HG03469 (cell line): ENCODE measurements around the gene CCHCR1.

ENCODE experiments used
- ATAC-seq: cut with Tn5 transposase; IDR thresholded peaks from one replicate; pipeline ENCODE4 v1.9.1; 2021; ENCODE audit warnings: mild to moderate bottlenecking, moderate library complexity, moderate number of reproducible peaks; ENCODE audit not compliant: unreplicated experiment

The CCHCR1 gene

DNA sequence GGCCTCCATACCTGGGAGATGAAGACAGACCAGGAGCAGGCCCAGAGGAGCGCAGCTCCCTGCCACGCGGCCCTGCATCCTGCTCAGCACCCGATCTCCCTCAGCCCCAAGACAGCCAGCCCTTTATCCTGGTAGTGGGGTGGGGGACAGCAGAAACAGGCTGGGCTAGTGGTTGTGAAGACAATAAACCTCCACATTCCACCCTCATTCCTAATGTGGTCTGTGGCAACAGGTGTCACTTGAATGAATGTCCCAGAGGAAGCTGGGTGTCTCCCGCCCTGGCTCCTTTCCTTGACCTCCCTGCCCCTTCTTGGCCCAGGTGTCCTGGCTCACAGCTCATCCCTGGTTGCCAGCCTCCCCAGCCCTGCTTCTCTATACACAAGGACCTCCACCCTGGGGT lies 45.1 kb downstream of the CCHCR1 start, which contains the start of gene C6orf15:
C6orf15 (minus strand) TSS at position 98 of the 400 bp plus-strand sequence; CDS start at position 78, 20 bp downstream.
- no peak for ATAC-seq

DNA sequence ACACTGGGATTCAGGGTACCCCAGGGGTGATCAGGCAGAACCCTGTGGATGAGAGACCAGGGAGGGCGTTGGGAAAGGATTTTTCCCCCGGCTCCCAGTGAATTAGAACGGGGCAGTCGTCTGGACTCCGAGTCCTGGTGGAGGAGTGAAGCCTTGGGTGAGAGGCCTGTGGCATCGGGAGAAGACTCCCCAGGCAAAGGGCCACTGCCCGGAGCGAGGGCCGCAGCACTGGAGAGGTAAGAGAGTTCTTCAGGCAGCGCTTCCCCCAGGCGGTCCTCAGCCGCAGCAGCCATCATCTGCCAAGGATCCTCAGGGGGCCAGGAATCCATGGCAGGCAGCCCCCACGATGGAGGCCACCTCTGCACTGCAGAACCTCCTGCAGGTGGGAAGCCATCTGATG lies 45.9 kb downstream of the CCHCR1 start:
- no peak for ATAC-seq

DNA sequence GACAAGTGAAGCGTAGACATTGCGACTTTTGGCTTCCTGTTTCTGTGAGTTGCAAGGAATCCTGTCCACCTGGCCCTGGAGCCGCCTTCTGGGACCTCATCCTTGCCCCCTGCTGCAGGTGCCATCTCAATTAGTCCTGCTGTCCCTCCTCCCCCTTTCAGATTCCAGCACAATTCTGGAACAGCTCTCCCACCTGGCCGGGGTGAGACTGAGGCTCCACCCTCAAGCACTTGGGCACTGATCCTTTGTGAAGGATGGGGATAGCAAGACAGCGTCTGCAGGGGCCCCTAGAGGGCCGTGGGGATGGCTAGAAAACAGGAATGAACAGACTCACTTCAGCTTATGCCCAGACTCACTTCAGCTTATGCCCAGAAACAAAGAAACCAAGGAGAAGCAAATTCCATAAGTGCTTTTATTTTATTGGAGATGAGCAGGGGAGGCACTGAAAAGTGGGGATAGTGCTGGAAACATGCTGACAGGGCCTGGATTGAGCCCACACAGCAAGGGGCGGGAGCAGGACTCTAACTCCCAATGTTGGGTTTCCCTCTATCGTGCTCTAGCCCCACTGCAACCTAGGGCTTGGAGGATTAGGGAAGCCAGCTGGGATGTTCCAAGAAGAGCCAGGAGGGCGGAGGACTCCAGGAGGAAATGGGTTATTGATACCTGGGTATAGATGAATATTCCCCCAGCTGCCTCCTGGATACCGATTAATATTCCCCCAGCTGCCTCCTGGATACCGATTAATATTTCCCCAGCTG lies 46.6 kb downstream of the CCHCR1 start:
- ATAC-seq: no peak

DNA sequence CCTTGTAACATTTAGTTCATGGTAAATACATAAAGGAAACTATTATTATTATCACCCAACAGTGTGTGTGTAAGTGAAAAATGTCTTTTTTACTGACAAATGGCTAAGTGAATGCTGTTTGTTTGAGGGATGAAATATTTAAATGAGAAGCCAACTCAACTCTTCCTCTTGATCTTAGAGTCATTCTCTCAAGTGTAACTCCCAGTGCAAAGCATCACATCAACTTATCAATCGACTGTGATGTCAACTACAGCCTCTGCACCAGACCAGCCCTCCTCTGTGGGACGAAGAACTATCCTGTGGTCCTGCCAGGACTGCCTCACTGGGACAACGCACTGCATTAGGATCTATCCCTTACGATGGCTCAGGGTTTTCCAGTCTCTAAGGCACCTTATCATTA lies 50.5 kb downstream of the CCHCR1 start:
- ATAC-seq: no peak

DNA sequence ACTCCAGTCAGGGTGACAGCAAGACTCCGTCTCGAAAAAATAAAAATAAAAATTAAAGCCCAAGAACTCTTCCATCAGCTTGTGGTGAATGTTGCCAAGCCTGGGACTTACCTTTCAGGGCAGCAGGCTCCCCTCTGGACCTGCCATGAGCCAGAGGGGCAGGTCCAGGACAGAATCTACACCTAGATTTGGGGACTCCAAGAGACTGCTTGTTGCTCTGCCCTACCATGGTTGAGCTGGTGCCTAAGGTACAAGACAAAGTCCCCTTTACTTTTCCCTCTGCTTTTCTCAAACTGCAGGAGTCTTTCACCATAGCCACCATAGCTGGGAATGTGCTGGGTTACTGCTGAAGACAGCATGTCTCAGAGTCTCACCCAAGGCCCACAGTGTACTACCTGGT lies 54.5 kb downstream of the CCHCR1 start:
- no peak for ATAC-seq

DNA sequence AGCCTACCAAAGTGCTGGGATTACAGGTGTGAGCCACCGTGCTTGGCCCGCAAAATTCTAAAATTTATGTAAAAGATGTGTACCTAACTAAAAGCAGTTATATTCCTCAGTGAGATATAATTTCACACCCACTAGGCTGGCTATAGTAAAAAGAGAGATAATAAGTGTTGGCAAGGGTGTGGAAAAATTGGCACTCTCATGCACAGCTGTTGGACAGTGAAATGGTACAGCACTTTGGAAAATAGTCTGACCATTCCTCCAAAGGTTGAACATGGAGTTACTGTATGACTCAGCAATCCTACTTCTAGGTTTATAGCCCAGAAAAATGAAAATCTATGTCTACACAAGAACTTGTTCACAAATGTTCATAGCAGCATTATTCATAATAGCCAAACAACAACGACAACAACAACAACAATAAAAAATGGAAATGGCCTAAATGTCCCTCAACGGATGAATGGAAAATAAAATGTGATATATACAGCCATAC lies 59.1 kb downstream of the CCHCR1 start:
- no peak for ATAC-seq

DNA sequence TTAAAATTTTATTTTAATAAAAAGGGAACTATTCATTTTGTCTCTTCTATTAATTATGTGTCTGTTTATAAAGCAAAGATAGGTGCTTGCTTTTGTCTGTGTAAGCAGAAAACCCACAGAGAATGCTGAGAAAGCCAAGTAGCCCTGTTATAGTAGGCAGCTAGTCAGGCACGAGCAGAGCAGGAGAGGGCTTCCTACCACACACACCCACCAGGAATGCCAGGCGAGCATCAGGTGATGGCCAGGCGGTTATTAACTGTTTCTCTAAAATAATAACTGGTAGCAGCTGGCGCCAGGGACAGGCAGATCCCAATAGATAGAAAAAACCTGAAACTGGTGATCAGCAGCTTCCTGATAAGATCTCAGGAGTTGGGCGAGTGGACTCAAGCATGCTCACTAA lies 60.9 kb downstream of the CCHCR1 start:
- no peak for ATAC-seq

DNA sequence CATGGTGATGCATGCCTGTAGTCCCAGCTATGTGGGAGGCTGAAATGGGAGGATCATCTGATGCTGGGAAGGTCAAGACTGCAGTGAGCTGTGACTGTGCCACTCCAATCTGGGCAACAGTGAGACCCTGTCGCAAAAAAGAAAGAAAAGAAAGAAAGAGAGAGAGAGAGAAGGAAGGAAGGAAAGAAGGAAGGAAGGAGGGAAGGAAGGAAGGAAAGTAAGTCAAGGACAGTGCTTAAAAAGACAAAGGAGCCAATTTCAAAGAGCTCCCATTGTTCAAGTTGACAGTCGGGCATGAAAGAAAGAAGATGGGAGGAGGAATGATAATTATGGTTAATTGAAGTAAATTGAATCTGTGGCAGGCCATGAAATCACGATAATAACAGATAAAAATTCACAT lies 61.4 kb downstream of the CCHCR1 start:
- no peak for ATAC-seq

DNA sequence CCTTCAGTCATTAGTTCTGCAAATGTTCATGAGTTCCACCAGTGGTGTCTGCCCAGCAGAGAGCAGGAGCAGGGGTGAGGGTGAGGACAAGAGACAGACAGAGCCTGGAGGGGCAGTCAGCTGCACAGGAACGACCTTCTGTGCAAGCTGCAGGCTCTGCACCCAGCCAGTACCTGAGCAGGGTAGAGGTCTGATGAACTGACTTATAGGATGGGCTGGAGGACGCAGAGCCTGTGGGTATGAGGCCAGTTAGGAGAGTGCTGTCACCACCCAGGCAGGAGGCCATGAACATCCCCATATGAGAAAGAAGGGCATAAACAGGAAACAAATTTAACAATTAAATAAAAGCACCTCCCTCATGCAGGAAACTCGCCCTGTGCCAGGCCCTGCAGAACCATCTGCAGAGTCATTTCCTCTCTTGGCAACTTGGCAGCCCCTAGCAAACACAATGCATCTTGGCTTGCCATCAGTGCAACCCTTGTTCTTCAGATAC lies 63.2 kb downstream of the CCHCR1 start:
- no peak for ATAC-seq

DNA sequence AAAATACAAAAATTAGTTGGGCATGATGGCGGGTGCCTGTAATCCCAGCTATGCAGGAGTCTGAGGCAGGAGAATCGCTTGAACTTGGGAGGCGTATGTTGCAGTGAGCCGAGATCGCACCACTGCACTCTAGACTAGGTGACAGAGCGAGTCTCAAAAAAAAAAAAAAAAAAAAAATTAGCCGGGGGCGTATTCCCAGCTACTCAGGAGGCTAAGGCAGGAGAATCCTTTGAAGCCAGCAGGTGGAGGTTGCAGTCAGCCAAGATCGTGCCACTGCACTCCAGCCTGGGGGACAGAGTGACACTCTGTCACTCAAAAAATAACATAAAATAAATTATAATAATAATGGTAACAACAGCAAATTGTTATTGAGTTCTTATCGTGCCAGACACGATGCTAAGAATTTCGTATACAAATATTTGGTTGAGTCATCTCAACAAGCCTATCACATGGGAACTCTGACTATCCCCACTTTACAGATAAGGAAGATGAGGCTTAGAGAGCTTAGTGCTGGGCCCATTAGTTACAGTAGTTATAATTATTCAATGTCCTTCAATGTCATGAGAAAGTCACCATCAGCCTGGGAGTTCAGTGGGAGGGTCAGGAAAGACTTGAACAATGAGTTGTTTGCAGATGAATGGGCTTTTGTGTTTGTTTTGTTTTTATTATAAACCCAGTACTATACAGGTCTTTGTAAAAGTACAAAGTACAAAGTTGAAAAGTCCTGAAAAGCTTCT lies 64.7 kb downstream of the CCHCR1 start:
- no peak for ATAC-seq
